HepG2 (cell line): Measurements from ENCODE around the gene TULP4. TPM values are rescaled to one million over a fixed set of nuclear protein-coding genes. Genes with fewer than 3 reads are reported as not detected.

Source experiments
- ATAC-seq: fragments of 200-7000 bp; cut with Tn5 transposase; 3 replicates; pipeline ENCODE4 v1.9.1; 2020; ENCODE audit warnings: mild to moderate bottlenecking, moderate library complexity
- BruUV-seq: library from RNA; stranded (reverse); fragments of 400-500 nt; replicated peaks from 2 replicates; lab custom pipeline; 2021; lab: Mats Ljungman, UMichigan
- CTCF ChIA-PET: fragments of 300-600 bp; formaldehyde crosslinking; extraction: SDS; loops from one replicate; lab custom pipeline; 2021; ENCODE audit warnings: low total read pairs, inconsistent platforms, low intra/inter-chr PET ratio; lab: Yijun Ruan, JAX
- POLR2A ChIA-PET: fragments of 350-600 bp; sonication (Branson Sonifier 250); formaldehyde crosslinking; loops from one replicate; lab custom pipeline; 2020; ENCODE audit warnings: antibody characterized with exemption, inconsistent platforms; lab: Yijun Ruan, JAX
- DNase-seq: peaks from one replicate; pipeline ENCODE4 v3.0.0-alpha.2; 2015; ENCODE audit warnings: low spot score
- FAIRE-seq: peaks from 3 replicates; lab custom pipeline; 2011; peaks lifted over from hg19 to GRCh38; lab: Jason Lieb, UNC
- H2AFZ ChIP-seq: one replicate; pipeline ENCODE4 v1.6.1; 2011; ENCODE audit warnings: low read length, inconsistent platforms
- H3K27ac ChIP-seq: fragments of 300-600 bp; 3 replicates; pipeline ENCODE4 v1.8.0; 2011; ENCODE audit warnings: mixed run types, mild to moderate bottlenecking, mixed read lengths, low read length, inconsistent platforms; ENCODE audit not compliant: insufficient read depth; ENCODE audit errors: extremely low read length
- H3K27me3 ChIP-seq, 2 experiments: fragments of 200-600 bp in 1 of 2; 2 replicates in 1 of 2; 3 replicates in 1 of 2; pipeline versions ENCODE4 v1.6.0 to v1.8.0; 2011; ENCODE audit warnings: low read length in 2 of 2, mild to moderate bottlenecking in 2 of 2, moderate library complexity in 2 of 2, inconsistent platforms in 1 of 2; ENCODE audit not compliant: insufficient read depth in 2 of 2, control insufficient read depth in 1 of 2
- H3K36me3 ChIP-seq, 2 experiments: fragments of 200-600 bp in 1 of 2; replicated peaks in 1 of 2; 2 replicates in 1 of 2; 3 replicates in 1 of 2; pipeline versions ENCODE4 v1.5.1 to v1.8.0; 2011; ENCODE audit warnings: low read length in 2 of 2, inconsistent platforms in 1 of 2; ENCODE audit not compliant: insufficient read depth in 2 of 2, control insufficient read depth in 1 of 2
- H3K4me1 ChIP-seq: 2 replicates; pipeline ENCODE4 v1.5.1; 2012; ENCODE audit warnings: low read length, inconsistent platforms; ENCODE audit not compliant: insufficient read depth
- H3K4me2 ChIP-seq: 2 replicates; pipeline ENCODE4 v1.6.0; 2011; ENCODE audit warnings: low read depth, low read length, inconsistent platforms
- H3K4me3 ChIP-seq, 3 experiments: fragments of 200-600 bp in 1 of 3; sonication (generic), shearing (Covaris generic) in 1 of 3; replicated peaks in 1 of 3; 2 replicates each; pipeline ENCODE4 v1.5.1; 2011 to 2016; ENCODE audit warnings: low read length in 3 of 3, inconsistent platforms in 2 of 3, low read depth in 2 of 3, mild to moderate bottlenecking in 2 of 3, control low read depth in 1 of 3, mixed read lengths in 1 of 3; ENCODE audit not compliant: insufficient read depth in 1 of 3
- H3K79me2 ChIP-seq: one replicate; pipeline ENCODE4 v1.6.1; 2011; ENCODE audit warnings: low read length, inconsistent platforms; ENCODE audit not compliant: insufficient read depth
- H3K9ac ChIP-seq: 2 replicates; pipeline ENCODE4 v1.6.0; 2011; ENCODE audit warnings: mild to moderate bottlenecking, low read depth, low read length, inconsistent platforms; ENCODE audit not compliant: insufficient read depth
- H3K9me3 ChIP-seq: 2 replicates; pipeline ENCODE4 v1.5.1; 2012; ENCODE audit warnings: mild to moderate bottlenecking, low read length
- H4K20me1 ChIP-seq: 2 replicates; pipeline ENCODE4 v1.6.0; 2011; ENCODE audit warnings: inconsistent platforms, mild to moderate bottlenecking, low read length, moderate library complexity; ENCODE audit not compliant: insufficient read depth
- GLMP ChIP-seq: sonication (generic); formaldehyde crosslinking; IDR thresholded peaks from 2 replicates; pipeline ENCODE4 v1.9.0; 2021; ENCODE audit warnings: missing genetic modification reagents, mild to moderate bottlenecking, borderline replicate concordance
- KMT2B ChIP-seq: IDR thresholded peaks from 2 replicates; pipeline ENCODE4 v1.6.1; 2016; ENCODE audit warnings: missing genetic modification reagents, missing compliant biosample characterization
- RXRA ChIP-seq: sonication (generic); formaldehyde crosslinking; IDR thresholded peaks from 2 replicates; pipeline ENCODE4 v1.5.1; 2020; ENCODE audit warnings: missing genetic modification reagents
- ZEB1 ChIP-seq: IDR thresholded peaks from 2 replicates; pipeline ENCODE4 v1.6.1; 2012; ENCODE audit warnings: mild to moderate bottlenecking, low read depth, inconsistent platforms; ENCODE audit not compliant: insufficient replicate concordance
- ZFP82 ChIP-seq: sonication (generic); formaldehyde crosslinking; IDR thresholded peaks from 2 replicates; pipeline ENCODE4 v1.5.1; 2020; ENCODE audit warnings: mild to moderate bottlenecking, missing genetic modification reagents, borderline replicate concordance
- ZNF276 ChIP-seq: sonication (generic); formaldehyde crosslinking; IDR thresholded peaks from 2 replicates; pipeline ENCODE4 v1.4.0; 2020; ENCODE audit warnings: mild to moderate bottlenecking, low read depth, missing genetic modification reagents
- ZNF431 ChIP-seq: sonication (generic); formaldehyde crosslinking; IDR thresholded peaks from 2 replicates; pipeline ENCODE4 v1.9.0; 2022; ENCODE audit warnings: missing genetic modification reagents, low read depth, mild to moderate bottlenecking, borderline replicate concordance
- ZNF513 ChIP-seq: sonication (generic); formaldehyde crosslinking; conservative IDR thresholded peaks from 2 replicates; pipeline ENCODE4 v1.5.0; 2020; ENCODE audit warnings: missing genetic modification reagents
- ZNF556 ChIP-seq: sonication (generic); formaldehyde crosslinking; IDR thresholded peaks from 2 replicates; pipeline ENCODE4 v1.4.0; 2020; ENCODE audit warnings: mild to moderate bottlenecking, missing genetic modification reagents, borderline replicate concordance
- WGBS: methylation state at CpG from one replicate; pipeline ENCODE4 v1.1.6; 2017; ENCODE audit warnings: low lambda C conversion rate; 5-methylcytosine and 5-hydroxymethylcytosine counted together
- in situ Hi-C: cut with HindIII; loops from 2 replicates; pipeline ENCODE4 v1.10.0; 2017; ENCODE audit warnings: low pct_unique_long_range_greater_than_20kb; ENCODE audit not compliant: extremely low pct_ligation_motif_present
- intact Hi-C: fragments of 100-400 bp; cut with micrococcal nuclease; formaldehyde crosslinking; loops from one replicate; pipeline ENCODE4 v1.10.0; 2022; ENCODE audit not compliant: unreplicated experiment
- polyA plus RNA-seq, 8 experiments: library from polyadenylated mRNA; depleted of rRNA in 3 of 8; stranded (reverse) in 7 of 8; unstranded in 1 of 8; fragments of >200 nt; fragmentation: Illumina TruSeq in 4 of 8; extraction: Trizol in 4 of 8; gene quantifications; 2 replicates each; pipeline versions ENCODE4 v1.2.1 to v1.2.3, GENCODE V29; 2011 to 2016; ENCODE audit warnings: low read depth in 4 of 8, missing spikeins in 1 of 8, mixed read lengths in 1 of 8; ENCODE audit not compliant: insufficient read depth in 1 of 8
- total RNA-seq, 5 experiments: library from RNA; depleted of rRNA; stranded (reverse); fragments of >200 nt; fragmentation: Illumina TruSeq; extraction: Trizol; gene quantifications; 2 replicates each; pipeline ENCODE4 v1.2.3, GENCODE V29; 2016; ENCODE audit warnings: low read depth in 1 of 5

Gene TULP4
- total and polyA plus RNA-seq, 2 of the 13 experiments (the other 11 are each of a cell fraction or from before 2014, with no cell fraction given), result 21.1 to 122 TPM

GRCh38 chr6:158344534-158344933, 32.3 kb downstream of the TULP4 start:
- DNase-seq (no peak), ATAC-seq (no peak), FAIRE-seq (no peak)
- Histone ChIP-seq H3K9ac (no peak overlapping the region), H3K4me3 (no peak overlapping the region), H4K20me1 (peaks cover 7% of the 10 kb centered on the region), H3K9me3 (no peaks in the 10 kb centered on the region), H3K4me2 (no peak overlapping the region), H3K79me2 (peaks cover 49% of the 10 kb centered on the region), H2AFZ (no peak overlapping the region), H3K27ac (no peak overlapping the region), H3K36me3 (peaks cover 0 to 8% of the 10 kb centered on the region in 2 experiments; a peak in 1 of 5 replicates), H3K27me3 (no peaks in the 10 kb centered on the region), H3K4me1 (peaks cover 61% of the 10 kb centered on the region)
- ChIA-PET POLR2A (no interaction called here), CTCF (no interaction called here)
- TF ChIP-seq RXRA (CRISPR knock-in tag) (no peak), KMT2B (CRISPR knock-in tag) (no peak), ZNF276 (no peak), ZNF513 (CRISPR knock-in tag) (no peak), ZFP82 (CRISPR knock-in tag) (no peak), GLMP (no peak), ZNF556 (no peak), ZNF431 (CRISPR knock-in tag) (no peak), ZEB1 (no peak)
- no TSS peak for BruUV-seq
- in situ Hi-C loops, result no loop called here
- intact Hi-C loops, result loop anchor here (5.0 kb wide), 1 partner anchor 43 kb away; no protein-coding TSS in a partner anchor
- 96% methylated on average over 4 of the region's 4 CpGs for WGBS
